H7 (cell line): ENCODE data around the gene PAF1. TPM values are rescaled to one million over a fixed set of nuclear protein-coding genes. Genes with fewer than 3 reads are reported as not detected.

Experiments
- DNase-seq: peaks from one replicate; pipeline ENCODE4 v3.0.0; 2012
- H3K27me3 ChIP-seq: 2 replicates; pipeline ENCODE4 v1.6.0; 2011; ENCODE audit warnings: mild to moderate bottlenecking, low read length; ENCODE audit not compliant: control insufficient read depth, insufficient read depth
- H3K36me3 ChIP-seq: replicated peaks from 2 replicates; pipeline ENCODE4 v1.5.1; 2011; ENCODE audit warnings: low read length; ENCODE audit not compliant: control insufficient read depth, insufficient read depth
- H3K4me3 ChIP-seq: 2 replicates; pipeline ENCODE4 v1.5.1; 2011; ENCODE audit warnings: low read depth, mild to moderate bottlenecking, control low read depth, low read length, moderate library complexity; ENCODE audit not compliant: insufficient read depth
- total RNA-seq: library from RNA; depleted of rRNA; stranded (reverse); fragments of >200 nt; shearing (Covaris generic); gene quantifications from 2 replicates; pipeline ENCODE4 v1.2.3, GENCODE V29; 2014

PAF1 gene
- total RNA-seq, 1 experiment from 2014 or later, result 20.7 TPM

- peak; percentile 84 for DNase-seq
- Histone ChIP-seq H3K27me3 (no peaks in the 10 kb centered on the region), H3K4me3 (peak overlapping the region; percentile 38), H3K36me3 (peaks cover 12% of the 10 kb centered on the region)
Measured at GRCh38 chr19:39411832-39412099, 20.9 kb upstream of the PAF1 start.

- Histone ChIP-seq H3K27me3 (no peaks in the 10 kb centered on the region), H3K36me3 (peaks cover 10% of the 10 kb centered on the region), H3K4me3 (no peak overlapping the region)
- DNase-seq, result no peak
Measured at GRCh38 chr19:39411081-39411831, 20.4 kb upstream of the PAF1 start.

- DNase-seq, result no peak
- Histone ChIP-seq H3K27me3 (no peaks in the 10 kb centered on the region), H3K36me3 (peaks cover 5% of the 10 kb centered on the region), H3K4me3 (peak overlapping the region; percentile 84)
Measured at GRCh38 chr19:39410831-39411080, 19.9 kb upstream of the PAF1 start.

GRCh38 chr19:39410017-39410830 lies 19.3 kb upstream of the PAF1 start:
- Histone ChIP-seq H3K4me3 (peak overlapping the region; percentile 84), H3K36me3 (peaks cover 3% of the 10 kb centered on the region; the same call in 1 of the 2 replicates), H3K27me3 (no peaks in the 10 kb centered on the region)
- DNase-seq, result peak; percentile 86

- H3K36me3 ChIP-seq, result peaks cover 3% of the 10 kb centered on the region; the same call in 1 of the 2 replicates
- peak overlapping the region; percentile 84 for H3K4me3 ChIP-seq
- peak; percentile 96 for DNase-seq
- no peaks in the 10 kb centered on the region for H3K27me3 ChIP-seq
Measured at GRCh38 chr19:39409208-39410016, 18.5 kb upstream of the PAF1 start.

GRCh38 chr19:39408392-39409207 lies 17.7 kb upstream of the PAF1 start:
- no peak overlapping the region for H3K4me3 ChIP-seq
- no peak for DNase-seq
- peaks cover 3% of the 10 kb centered on the region; the same call in 1 of the 2 replicates for H3K36me3 ChIP-seq
- no peaks in the 10 kb centered on the region for H3K27me3 ChIP-seq

- peak; percentile 69 for DNase-seq
- peaks cover 3% of the 10 kb centered on the region; the same call in 1 of the 2 replicates for H3K36me3 ChIP-seq
- no peaks in the 10 kb centered on the region for H3K27me3 ChIP-seq
- peak overlapping the region; percentile 94 for H3K4me3 ChIP-seq
Measured at GRCh38 chr19:39407660-39408391, 16.9 kb upstream of the PAF1 start.

- peak overlapping the region; percentile 94 for H3K4me3 ChIP-seq
- peaks cover 3% of the 10 kb centered on the region; the same call in 1 of the 2 replicates for H3K36me3 ChIP-seq
- no peaks in the 10 kb centered on the region for H3K27me3 ChIP-seq
- DNase-seq, result no peak
Measured at GRCh38 chr19:39407410-39407659, 16.4 kb upstream of the PAF1 start.

GRCh38 chr19:39406656-39407409 lies 15.9 kb upstream of the PAF1 start, which contains the start of gene ZFP36:
TSS of gene ZFP36 (plus strand) at chr19:39406847. CDS start at chr19:39406905, 58 bp downstream.
- Histone ChIP-seq H3K36me3 (peaks cover 3% of the 10 kb centered on the region; the same call in 1 of the 2 replicates), H3K27me3 (no peaks in the 10 kb centered on the region), H3K4me3 (peak within 1 kb of the TSS; percentile 94)
- DNase-seq, result peak; percentile 96

- H3K36me3 ChIP-seq, result peaks cover 3% of the 10 kb centered on the region; the same call in 1 of the 2 replicates
- peak overlapping the region; percentile 94 for H3K4me3 ChIP-seq
- H3K27me3 ChIP-seq, result no peaks in the 10 kb centered on the region
- DNase-seq, result no peak
Measured at GRCh38 chr19:39405958-39406655, 15.2 kb upstream of the PAF1 start.

- H3K27me3 ChIP-seq, result no peaks in the 10 kb centered on the region
- DNase-seq, result no peak
- peaks cover 3% of the 10 kb centered on the region; the same call in 1 of the 2 replicates for H3K36me3 ChIP-seq
- no peak overlapping the region for H3K4me3 ChIP-seq
Measured at GRCh38 chr19:39405261-39405957, 14.5 kb upstream of the PAF1 start.
